Stimulated activated CD4-positive, alpha-beta T cell treated with anti-CD3 and anti-CD28 coated beads, Interleukin-15, amount 100 ng/mL, for 24 hours (primary cell): ENCODE data around the gene SCN2A.

Experiments used
- DNase-seq: peaks from one replicate; pipeline ENCODE4 v3.0.0-alpha.2; 2020

The SCN2A gene

DNA sequence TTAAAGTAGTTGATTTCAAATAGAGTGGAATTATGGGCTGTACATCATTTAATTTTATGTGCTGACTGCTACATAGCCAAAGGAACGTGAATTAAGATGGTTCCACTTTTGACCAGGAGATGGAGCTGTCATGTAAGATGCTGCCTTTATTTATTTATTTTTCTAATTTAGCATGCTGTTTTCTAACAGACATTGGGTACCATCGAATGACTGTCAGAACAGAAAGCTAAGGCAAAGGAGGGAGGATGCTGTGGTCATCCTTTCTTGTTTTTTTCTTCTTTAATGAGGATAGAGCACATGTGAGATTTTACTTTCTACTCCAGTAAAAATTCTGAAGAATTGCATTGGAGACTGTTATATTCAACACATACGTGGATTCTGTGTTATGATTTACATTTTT, at the start of gene SCN2A:
Gene SCN2A (plus strand): TSS at position 185 of the 400 bp plus-strand sequence. CDS start 56,410 bp downstream, outside the sequence.
- DNase-seq: no peak

DNA sequence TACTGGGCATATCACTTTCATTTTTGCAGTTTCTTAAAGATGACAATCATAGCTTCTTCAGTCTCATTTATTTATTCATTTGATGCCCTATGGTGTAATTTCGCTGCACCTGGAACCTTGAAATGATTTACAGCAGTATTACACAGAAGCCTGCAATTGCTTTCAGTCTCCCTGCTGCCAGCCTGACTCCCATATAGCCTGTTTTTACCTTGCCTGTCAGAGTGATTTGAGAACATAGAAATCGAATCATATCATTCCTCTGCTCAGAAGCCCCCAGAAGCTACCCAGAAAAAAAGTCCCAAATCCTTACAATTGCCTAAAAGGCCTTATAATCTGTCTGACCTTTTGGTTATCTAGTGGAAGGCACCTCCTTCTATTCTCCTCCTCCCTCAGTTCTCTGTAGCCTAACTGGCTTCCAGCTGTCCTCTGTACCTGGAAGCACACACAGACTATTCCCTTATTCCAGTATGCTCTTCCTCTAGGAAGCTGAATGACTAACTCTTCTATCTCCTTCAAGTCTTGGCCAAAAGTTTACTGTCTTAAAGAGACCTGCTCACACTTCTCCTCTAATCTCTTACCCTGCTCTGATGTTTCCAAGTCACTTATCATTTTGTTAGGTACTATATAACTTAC, 48.0 kb upstream of the SCN2A start:
- no peak for DNase-seq

DNA sequence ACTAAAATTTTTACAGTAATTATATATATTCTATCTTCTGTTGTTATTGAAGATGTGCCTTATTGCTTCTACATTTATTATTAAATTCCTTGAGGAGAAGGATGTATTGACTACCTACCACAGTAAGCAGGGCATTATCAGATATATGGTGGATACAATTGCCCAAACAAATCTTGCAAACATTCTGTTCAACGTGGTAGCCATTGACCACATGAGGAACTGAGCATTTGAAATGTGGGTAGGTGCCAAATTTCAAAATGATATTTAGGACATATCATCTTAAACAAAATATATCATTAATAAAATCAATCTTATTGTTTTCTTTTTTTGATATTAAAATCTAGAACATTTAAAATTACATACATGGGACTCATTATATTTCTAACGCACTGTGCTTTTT, 46.5 kb upstream of the SCN2A start:
- no peak for DNase-seq

DNA sequence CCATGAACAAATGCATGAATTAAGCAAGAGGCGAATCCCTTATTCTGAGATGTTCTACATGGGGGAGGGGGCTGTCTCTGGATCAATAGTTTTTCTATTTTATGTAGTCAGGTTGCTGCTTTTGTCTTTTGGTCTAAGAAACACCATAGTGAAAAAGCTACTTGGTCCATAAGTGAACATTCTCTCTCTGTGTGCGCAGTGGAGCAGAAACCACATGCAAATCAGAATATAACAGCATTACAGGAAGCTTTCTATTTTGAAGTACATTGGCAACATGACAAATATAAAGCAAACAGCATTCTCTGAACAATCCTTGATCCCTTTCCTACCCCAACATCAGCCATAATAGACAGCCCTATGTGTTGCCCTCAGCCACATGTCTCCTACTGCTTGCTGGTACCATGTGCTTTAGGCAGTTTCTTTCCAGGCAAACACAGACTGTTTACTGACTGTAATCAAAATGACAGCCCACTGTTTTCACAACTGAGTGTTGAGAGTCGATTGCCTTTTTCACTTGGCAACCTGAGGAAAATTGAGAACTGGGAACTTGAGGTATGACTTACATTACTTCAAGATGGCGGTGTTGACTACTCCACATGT, 45.9 kb upstream of the SCN2A start:
- DNase-seq: no peak

DNA sequence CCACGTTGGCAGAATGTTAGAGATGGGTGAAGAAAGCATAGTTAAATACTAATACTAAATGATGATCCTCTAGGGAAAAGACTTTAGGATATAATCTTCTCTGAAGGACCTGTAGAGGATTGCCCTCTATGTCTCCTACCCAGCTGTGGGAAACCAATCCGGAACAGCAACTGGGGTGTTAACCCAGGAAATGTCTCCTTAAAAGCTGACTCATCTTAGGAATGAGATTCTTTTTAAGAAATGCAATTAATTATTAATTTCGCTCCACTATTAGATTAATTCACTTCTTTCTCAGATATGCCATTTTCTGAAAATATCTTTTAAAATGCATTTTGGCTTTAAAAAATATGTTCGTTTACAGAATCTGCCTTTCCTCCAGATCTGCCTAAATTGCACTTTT, 42.8 kb upstream of the SCN2A start:
- DNase-seq: no peak

DNA sequence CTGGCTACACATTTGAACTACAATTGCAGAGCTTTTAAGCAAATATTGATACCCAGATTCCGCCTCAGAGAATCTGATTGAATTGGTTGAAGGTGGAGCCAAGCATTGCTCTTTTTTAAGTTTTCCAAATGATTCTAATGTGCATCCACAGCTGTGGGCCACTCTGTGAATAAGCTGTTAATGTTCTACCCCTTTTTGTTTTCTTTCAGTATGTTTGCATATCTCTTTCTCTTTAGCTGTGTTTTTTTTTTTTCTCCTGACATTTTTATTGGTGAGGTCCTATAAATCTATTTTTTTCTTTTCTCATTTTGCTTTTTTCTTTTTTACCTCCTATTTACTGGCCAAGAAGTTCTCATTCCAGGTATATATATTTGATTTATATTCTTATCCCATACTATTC, 41.9 kb upstream of the SCN2A start:
- no peak for DNase-seq

DNA sequence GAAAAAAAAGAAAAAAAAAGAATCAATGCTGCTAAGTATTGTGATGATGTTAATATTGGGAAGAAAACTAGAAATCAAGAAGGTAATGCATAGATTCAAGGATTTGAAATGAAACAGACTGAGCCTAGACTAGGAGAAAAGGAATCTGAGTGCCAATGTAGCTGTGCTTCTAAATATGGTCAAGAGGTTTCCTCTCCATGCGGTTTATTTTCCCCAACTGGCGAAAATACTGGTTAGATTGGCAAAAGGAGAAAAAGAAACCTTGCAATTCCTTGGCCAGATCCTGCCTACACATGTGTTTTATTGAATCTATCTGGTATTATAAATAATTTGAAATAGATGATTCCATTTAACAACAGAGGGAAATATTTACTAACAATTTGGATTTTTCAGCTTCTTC, 41.0 kb upstream of the SCN2A start:
- DNase-seq: no peak

DNA sequence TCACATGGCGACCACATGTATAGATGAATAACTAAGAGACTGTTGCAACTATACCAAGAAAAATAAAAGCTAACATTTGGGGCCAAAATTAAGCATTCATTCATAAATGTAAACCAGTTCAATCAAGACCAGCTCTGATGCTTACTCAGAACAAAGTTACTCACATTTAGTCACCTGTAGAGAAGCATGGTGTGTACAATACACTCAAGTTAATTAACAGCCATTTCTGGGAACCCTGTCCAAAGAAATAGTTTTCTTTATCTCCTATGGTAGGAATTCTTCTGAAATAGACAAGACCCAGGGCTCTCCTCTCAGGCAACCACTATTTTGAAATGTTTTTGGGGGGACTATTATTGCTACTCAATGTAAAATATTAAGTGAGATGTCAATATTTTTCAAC, 37.0 kb upstream of the SCN2A start:
- DNase-seq: no peak

DNA sequence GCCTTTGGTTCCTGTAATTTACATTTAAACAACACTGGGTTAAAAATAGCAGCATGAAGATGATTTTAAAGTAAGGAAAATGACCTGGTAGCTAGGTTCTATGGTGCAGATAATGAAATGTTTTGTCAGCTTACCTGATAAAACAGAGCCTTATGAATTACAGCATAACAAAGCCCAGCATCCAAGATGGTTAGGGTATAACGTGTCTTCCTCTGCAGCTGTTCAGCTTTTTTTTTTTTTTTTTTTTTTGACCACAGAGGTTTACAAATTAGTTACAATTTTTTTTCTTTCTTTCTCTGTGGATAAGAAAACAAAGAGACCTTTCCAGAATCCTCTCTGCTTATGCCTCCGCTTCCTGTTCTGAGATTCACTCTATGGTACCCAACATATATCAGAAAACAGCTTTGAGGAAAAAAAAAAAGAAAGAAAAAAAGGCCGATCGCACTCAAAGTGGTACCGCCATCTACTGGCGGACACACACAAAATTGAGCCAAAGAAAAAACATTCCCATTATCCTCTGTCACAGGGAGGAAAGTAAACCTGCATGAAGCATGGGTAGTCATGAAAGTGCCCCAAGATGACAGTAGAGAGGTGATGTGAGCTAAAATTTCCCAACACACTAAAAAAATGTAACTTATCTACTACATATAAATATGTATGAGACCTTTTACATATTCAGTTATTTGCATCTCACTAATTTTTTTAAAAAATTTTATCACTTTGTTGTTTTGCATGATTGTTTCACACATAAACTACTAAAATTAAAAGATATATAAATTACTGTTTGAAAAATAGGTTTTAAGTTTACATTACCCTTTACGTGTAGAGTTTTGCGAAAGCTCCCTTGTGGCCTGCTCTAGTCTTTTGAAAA, 35.3 kb upstream of the SCN2A start, which contains the start of gene SCN3A:
Gene SCN3A (minus strand): TSS at position 362 of the 871 bp plus-strand sequence. CDS start 27,656 bp downstream, outside the sequence.
- peak; percentile 8 for DNase-seq

DNA sequence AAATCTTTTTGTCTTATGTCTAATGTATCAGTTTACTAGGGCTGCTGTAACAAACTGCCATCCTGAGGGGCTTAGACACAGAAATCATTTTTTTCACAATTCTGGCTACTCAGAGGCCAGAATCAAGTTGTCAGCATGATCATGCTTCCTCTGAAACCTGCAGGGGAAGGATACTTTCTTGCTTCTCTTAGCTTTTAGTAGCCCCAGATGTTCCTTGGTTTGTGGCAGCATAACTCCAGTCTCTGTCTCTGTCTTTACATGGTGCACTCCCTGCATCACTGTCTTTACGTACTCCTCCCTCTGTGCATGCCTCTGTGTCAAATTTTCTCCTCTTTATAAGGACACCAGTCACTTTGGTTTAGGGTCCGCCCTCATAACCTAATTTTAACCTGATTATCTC, 33.3 kb upstream of the SCN2A start:
- DNase-seq: no peak

DNA sequence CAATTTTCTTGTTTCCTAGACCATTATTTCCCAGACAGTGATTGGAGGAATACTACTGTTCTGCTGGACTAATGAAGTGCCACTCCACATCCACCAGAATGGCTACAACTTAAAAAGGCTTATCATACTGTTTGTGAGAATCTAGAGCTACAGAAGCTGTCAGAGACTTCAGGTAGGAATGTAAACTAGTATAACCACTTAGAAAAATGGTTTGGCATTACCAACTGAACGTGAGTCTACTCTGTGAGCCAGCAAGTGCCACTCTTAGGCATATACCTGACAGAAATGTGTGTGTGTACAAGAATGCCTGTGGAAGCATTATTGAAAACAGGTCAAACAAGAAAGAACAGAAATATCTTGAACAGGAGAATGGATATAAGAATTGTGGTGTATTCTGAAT, 31.1 kb upstream of the SCN2A start:
- DNase-seq: no peak

DNA sequence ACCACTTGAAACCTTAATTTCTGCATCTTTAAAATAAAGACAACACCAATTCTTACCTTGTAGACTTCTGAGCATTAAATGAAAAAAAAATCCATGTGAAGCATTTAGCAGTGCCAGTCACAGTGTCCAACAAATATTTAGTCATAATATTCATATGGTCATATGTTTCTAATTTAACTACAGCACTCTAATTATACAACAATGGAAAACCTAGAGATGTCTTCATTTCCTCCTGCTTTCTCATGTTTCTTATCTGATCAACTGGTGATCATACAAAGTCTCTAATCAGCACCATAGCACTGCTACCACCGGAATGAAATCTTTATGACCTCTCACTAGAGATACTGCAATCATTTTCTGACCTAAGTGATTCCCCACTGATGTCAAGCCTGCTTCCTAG, 25.1 kb upstream of the SCN2A start:
- DNase-seq: no peak

DNA sequence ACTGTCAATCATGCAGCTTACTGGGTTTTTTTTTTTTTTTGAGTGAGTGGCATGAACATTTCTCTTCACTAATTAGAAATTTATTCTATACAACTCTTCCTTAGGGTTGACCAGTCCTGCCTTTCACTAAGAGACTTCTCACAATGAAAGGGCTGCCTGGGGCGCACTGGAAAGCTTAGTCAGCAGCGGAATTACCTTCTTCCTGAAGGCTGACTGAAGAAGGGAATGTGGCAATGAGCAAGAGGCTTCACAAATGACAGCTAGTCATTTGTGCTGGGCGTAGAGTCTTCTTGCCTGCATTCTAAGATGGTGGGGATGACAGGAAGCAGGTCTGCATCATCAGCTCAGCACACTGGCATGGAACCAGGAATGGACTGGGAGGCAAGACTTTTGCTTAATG, 19.7 kb upstream of the SCN2A start:
- DNase-seq: no peak

DNA sequence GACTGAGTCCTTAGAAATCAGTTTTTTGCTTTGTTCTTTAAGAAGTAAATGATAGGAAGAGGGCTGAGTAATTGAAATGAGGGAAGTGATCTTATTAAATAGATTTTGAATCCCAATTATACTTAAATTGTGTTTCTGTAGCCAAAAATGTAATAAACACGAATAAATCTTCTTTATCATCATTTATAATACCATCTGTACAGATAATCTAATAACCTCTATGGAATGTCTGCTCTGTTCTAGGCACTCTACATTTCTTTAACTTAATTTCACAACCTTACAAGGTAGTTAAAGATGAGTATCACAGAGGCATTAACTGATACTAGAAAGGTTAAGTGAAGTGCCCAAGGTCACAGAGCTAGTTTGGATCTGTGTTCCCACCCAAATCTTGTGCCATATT, 14.3 kb upstream of the SCN2A start:
- no peak for DNase-seq

DNA sequence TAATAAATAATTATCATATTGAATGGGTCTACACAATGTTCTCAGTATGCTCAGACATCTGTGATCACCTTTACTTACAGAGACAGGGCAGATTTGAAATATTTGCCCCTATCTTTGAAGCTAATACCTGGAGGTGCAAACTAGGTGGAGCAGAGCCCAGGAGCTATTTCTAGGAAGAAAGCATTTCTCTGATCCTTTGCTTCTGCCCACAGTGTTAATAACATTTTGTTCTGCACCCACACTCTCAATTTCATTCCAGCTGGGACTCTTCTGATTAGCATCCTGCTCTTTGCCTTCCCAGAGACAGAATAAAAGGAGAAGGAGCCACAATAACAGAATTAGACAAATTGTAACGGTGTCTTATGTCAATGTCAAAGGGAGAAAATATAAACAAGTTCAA, 11.6 kb upstream of the SCN2A start:
- no peak for DNase-seq

DNA sequence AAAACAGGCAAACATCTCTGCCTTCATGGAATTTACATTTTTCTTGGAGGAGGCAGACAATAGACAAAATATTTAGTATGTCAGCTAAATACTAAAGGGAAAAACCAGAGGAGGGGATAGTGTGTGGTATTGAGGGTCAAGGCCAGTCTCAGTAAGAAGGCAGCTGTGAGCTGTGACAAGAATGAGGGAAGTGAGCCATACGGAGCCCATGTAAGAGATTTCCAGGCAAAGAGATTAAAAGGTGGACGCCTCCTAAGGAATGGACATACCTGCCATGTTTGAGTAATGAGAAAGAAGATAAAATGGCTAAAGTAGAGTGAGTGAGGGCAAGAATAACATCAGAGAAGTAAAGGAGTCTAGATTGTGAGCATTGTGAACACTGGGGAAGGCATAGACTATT, 2.2 kb upstream of the SCN2A start:
- no peak for DNase-seq

DNA sequence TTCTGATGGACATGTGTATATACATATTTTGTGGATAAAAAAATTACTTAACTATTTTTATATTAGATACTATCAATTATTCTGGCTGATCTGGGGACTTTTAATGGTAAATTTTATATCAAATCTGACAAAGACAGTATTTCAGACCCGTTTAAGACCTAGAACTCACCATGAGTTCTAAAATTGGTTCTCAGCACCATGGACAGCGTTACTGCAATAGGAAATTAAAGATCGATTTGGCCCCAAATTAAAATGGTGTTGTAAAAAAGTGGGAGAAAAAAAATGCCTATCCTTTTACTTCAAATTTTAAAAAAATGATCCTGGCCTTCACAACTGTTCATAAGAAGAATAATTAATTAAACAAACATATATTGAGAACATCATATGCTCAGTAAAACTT, 919 bp upstream of the SCN2A start:
- no peak for DNase-seq

DNA sequence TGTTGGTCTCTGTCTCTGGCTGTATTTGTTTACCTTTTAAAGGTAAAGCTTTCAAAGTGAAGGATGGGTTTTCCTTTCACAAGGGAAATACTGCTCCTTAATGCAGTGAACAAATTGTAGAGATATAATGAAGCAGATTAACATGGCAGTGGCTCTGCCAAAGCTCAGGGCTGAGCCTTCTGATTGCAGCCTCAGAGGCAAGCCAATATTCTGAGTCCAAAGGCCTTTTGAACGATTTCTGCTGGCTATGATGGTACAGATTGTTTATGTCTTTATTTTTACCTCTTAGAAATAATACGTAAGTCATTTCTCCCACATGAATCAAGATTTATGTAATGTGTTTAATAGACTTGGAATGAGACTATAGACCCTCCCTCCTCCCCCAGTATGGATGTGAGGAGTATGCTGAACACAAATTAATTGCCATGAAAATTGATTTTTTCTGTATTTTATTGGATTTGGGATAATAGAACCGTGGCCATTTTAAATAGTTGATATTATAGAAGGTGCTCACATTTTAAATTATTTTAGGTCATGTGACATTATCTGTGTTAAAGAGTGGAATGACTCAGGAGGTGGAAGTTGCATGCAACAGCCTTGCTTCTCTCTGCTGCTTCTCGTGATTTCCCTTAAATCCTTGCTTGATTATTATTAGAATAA, 772 bp downstream of the SCN2A start:
- DNase-seq: no peak

DNA sequence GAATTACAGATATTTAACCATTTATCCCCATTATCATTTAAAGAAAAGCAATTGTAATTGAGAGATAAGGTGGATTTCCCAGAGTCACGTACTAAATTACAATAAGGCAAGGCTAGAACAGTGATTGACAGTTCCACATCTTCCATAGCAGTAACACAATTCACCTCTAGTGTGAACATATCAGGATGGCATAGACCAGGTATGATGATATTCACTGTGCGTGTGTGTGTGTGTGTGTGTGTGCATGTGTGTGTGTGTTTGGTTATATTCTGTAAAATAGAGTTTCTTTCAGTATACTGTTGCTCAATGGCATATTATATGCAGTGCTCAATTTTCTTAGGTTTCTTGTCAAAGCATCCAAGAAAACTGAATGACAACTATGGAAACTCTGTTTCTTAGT, 1.7 kb downstream of the SCN2A start:
- no peak for DNase-seq

DNA sequence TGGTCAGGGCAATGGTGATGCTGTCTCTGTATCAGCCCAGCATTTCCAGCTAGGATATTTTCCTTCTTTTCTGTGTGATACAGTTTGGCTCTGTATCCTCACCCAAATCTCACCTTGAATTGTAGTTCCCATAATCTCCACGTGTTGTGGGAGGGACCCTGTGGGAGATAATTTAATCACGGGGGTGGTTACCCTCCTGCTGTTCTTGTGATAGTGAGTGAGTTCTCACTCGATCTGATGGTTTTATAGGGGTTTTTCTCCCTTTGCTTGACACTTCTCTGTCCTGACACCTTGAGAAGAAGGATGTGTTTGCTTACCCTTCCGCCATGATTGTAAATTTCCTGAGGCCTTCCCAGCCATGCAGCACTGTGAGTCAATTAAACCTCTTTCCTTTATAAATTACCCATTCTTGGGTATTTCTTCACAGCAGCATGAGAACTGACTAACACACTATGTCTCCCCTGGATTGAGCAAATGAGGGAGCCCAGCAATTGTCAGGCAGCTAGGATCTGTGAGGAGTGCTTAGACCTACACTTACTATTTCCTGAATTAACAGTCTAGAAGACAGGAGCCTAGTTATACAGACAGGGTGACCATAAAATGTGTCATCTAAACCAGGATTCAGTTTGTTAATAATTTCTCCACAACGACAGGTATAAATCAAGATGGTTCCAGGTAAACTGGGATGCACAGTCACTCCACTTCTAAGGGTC, 6.0 kb downstream of the SCN2A start:
- DNase-seq: no peak

DNA sequence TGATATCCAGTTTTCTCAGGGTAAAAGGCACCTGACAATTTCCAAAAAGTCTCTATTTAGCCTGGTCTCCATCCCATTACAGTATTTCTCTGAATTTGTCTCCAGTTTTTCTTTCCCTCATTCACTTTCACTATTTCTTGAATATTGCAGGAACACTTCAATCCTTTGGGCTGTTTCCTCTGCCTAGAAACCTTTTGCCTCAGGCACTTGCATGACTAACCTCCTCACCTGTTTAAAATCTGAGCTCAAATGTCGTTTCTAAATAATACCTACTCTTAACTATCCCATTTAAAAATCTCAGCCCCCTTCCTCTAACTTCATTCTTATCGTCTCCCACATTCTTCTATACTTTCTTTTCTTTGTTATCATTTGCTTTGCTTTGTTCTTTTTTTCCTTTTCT, 9.0 kb downstream of the SCN2A start:
- DNase-seq: no peak

DNA sequence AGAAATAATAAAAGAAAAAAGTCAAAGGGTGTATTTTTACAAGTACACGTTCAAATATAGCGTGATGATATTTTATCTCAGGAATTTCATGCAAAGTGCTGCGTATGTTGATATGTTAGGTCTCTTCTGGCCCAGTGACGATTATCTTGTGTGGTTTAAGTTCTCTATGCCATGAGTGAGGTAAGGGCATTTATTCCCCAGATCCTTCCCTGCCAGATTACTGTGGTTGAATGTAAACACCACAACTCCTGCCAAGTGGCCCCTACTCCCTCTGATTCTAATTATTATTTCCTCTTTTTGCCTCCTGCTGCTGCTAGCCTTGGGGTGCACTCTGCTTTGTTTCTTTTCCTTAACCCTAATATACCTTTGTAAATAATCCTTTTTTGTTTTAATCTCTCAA, 12.2 kb downstream of the SCN2A start:
- no peak for DNase-seq

DNA sequence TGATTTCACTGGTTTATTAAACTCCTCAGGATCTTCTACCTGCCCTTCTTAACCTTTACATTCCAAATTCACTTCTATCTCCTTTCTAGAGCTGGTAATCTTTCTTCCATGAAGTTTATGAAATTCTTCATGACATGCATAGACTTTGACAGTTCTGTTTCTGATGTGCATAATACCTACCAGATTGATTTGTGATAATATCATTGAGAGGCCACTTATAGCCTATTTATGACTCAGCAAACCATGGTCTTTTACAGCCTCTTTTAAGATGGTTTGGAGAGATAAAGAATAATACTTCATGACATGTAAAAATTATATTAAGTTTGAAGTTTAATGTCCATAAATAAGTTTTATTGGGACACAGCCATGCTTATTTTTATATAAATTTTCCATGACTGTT, 14.0 kb downstream of the SCN2A start:
- no peak for DNase-seq
